HUDEP-2 (cell line): ENCODE measurements around the gene LRRC71.

Source experiments
- DNase-seq, 76 experiments: peaks; one replicate each; lab custom pipeline; 2025; ENCODE audit not compliant: unreplicated experiment in 76 of 76; lab: John Stamatoyannopoulos, UW

The LRRC71 gene

DNA sequence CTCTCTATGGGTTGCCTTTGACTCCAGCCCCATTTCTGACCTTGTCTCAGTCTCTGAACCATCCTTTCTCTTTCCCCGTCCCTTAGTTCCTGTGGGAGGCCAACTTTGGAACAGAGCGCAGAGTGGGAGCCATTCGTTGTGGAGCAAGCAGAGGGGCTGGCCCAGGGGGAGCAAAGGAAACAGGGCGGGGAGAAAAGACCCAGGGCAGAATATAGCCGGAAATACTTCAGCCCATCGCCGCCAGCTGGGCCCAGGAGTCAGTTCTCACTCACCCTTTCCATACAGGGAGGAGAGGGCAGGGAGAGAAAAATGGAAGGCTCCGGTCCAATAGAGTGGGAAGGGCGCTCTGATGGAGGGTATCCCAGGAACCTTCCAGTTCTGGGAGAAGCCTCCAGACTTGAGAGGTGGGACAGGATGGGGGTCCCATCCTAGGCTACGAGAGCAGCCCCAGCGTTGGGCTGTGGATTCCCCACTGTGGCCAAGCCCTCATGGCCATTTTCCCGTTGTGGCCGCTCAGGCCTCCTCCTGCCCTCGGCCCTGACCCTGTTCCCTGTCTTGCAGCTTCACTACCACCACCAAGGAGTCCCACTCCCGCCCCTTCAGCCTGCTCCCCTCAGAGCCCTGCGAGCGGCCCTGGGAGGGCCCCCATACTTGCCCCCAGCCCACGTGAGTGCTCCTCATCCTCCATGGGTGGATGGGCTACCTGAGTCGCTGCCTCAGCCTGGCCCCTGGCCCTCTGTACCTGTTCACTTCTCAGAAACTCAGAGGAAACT is 16.1 kb upstream of the LRRC71 start:
- DNase-seq, result no peak

GRCh38 chr1:156905176-156905575 is 15.3 kb upstream of the LRRC71 start:
- DNase-seq, result no peak

DNA sequence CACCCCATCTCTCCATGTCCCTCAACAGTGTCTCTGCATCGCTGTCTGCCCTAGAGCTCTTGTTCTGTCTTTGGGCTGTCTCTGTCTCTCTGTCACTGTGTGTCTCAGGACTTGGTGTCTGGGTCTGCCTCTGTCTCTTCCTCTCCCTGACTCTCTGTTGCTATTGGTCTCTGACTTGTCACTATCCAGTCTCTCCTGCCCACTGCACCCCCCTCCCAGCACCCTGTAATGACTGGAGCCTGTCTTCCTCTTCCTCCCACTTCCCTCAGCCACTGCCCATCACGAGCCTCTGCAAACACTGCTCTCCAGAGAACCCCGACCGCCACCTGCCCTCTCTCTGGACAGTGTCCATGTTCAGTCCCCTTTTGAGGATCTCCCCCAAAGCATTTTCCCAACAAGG is 14.8 kb upstream of the LRRC71 start:
- no peak for DNase-seq

GRCh38 chr1:156906206-156906906 is 14.1 kb upstream of the LRRC71 start:
- no peak for DNase-seq

- no peak for DNase-seq
Measured at GRCh38 chr1:156908541-156908940, 11.9 kb upstream of the LRRC71 start.

GRCh38 chr1:156908955-156909354 is 11.5 kb upstream of the LRRC71 start:
- DNase-seq, result no peak

- no peak for DNase-seq
Measured at GRCh38 chr1:156909671-156910070, 10.8 kb upstream of the LRRC71 start.

DNA sequence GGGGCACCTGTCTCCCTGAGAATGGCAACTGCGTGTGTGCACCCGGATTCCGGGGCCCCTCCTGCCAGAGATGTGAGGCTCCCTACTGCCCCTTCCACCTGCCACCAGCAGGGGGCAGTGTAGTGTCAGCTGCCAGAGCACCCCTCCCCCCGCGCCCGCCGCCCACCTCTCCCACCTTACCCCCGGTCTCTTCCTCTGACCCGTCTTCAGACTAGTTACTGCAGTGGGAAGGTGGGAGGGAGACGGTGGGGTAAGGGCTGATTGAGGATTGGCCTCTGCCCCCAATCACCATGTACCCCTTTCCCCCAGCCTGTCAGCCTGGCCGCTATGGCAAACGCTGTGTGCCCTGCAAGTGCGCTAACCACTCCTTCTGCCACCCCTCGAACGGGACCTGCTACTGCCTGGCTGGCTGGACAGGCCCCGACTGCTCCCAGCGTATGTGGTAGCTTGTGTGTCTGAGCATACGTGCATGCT is 10.1 kb upstream of the LRRC71 start:
- DNase-seq, result peak in 47 of 76 experiments; percentile 4 to 61 (median 36)

DNA sequence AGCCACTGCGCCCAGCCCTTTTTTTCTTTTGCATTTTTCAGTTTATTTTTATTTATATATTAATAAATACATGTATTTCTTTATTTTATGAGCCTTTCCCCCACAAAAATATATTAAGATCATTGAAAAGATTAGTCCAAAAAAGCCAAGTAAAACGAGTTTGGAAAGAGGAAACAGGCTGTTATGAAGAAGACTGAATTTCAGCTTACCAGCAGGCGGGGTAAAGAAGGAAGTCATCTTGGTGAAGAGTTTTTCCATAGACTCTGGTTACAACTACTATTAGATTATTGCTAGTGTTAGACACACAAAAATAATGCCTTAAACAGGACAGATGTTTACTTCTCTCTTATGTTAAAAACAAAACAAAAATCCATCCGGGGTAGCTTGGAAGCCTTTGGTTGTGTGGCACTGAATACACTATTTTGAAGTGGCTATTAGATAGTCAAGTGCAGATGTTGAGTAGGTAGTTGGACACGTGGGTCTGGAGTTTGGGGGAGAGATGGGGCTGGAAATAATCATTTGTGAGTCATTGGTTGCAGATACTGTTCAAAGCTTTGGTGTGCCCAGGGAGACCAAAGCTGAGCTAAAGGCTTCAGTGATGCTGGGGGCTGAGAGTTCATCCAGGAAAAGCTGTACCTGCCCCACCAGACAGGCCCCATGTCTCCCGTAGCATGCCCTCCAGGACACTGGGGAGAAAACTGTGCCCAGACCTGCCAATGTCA is 8.7 kb upstream of the LRRC71 start:
- DNase-seq, result peak in 4 of 76 experiments; percentile 5 to 38 (median 22)

- no peak for DNase-seq
Measured at GRCh38 chr1:156912310-156912709, 8.1 kb upstream of the LRRC71 start.

DNA sequence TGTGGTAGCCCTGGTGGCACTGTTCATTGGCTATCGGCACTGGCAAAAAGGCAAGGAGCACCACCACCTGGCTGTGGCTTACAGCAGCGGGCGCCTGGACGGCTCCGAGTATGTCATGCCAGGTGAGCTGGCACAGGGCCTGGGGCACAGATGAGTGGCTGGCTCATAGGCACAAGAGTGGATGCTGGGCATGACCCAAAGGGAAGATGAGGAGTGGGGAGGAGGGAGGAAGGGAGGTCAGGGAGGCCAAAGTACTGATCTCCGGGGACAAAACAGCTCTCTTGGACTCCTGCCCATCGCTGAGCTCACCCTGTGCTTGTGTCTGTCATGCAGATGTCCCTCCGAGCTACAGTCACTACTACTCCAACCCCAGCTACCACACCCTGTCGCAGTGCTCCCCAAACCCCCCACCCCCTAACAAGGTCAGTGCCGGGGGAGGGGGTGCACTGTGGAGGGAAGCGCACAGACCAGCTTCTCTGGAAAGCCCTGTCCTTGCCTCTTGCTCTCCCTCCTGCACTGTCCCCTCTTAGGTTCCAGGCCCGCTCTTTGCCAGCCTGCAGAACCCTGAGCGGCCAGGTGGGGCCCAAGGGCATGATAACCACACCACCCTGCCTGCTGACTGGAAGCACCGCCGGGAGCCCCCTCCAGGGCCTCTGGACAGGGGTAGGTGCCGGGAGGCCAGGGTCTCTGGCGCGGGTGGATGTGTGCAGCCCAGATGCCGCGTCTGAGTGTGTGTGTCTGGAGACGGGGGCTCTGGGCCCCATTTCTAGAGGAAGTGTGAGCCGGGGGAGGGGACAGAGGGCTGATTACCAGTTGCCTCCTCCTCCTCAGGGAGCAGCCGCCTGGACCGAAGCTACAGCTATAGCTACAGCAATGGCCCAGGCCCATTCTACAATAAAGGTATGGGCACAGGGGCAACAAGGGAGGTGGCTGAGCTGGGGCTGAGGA is 7.3 kb upstream of the LRRC71 start:
- DNase-seq, result peak in 55 of 76 experiments; percentile 10 to 81 (median 57)

GRCh38 chr1:156913809-156914387 is 6.5 kb upstream of the LRRC71 start:
- no peak for DNase-seq

DNA sequence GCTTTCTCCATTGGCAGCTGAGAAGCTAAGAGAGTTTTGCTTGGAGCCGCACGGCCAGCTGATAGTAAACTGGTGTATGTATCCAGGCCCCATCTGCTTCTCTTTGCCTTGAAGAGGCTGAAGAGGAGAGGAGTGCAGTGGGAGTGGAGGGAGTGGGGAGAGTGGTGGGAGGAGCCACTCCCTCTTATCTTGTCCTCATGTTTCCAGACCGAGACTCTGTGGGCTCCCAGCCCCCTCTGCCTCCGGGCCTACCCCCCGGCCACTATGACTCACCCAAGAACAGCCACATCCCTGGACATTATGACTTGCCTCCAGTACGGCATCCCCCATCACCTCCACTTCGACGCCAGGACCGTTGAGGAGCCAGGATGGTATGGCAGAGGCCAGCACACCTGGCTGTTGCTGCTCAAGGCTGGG is 6.0 kb upstream of the LRRC71 start:
- peak in 58 of 76 experiments; percentile 17 to 84 (median 60) for DNase-seq

GRCh38 chr1:156921053-156921529 is 659 bp downstream of the LRRC71 start:
- no peak for DNase-seq

DNA sequence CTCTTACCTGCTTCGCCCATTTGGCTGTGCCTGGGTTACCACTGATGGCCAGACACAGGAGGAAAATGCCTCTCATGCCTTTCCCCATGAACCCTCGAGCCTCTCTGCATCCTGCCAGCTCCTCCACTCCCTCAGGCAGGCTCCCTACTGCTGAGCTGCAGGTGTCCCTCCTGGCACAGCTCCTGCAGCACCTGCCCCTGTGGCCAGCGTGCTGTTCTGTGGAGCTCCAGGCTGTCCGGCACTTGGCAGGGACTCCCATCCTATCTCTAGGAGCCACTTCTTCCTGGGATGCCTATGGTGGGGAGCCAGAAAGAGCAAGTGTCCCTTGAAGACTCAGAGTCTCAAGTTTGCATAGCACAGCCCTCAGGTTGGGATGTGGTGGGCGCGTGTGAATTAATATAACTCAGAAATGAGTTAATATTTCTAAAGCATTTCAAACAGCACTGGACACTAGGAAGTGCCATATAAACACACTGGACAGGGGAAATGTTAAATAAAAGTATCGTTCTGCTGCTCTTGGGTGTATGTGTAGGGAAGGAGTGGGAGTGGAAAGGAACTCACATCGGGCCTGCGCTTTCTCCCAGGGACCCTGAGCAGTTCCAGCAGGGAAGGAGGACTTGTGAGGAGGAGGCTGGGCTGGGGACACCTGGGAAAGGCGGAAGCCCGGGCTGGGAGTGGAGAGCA is 2.7 kb downstream of the LRRC71 start:
- no peak for DNase-seq

- DNase-seq, result no peak
Measured at GRCh38 chr1:156923670-156924477, 3.4 kb downstream of the LRRC71 start.

DNA sequence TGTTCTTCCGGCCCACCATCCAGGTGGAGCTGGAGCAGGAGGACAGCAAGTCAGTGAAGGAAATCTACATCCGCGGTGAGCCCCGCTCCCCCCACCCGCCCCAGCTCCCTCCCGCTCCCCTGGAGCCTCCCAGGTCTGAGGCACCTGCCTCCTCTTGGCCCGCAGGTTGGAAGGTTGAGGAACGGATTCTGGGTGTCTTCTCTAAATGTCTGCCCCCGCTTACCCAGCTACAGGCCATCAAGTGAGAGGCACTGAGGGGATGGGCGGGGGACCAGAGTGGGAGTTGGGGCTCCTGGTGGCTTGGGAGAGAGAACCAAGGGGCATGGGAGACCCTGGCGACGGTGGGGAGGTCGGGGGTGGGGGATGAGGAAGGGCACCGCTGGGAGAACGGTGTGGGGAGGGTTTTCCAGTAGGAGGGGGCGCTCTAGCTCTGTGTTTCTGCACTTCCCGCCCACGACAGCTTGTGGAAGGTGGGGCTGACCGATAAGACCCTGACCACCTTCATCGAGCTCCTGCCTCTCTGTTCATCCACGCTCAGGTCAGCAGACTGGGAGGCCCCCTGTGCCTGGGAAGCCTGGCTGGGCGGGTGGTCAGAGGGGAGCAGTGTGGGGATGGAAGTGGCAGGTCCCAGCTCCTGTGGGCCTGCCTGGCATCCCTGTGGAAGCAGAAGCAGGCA is 4.2 kb downstream of the LRRC71 start:
- DNase-seq, result no peak
